Activated naive CD4-positive, alpha-beta T cell treated with anti-CD3 and anti-CD28 coated beads for 36 hours (primary cell): ENCODE results near the gene RAB5B. TPM values are rescaled to one million over a fixed set of nuclear protein-coding genes. Genes with fewer than 3 reads are reported as not detected.

Source experiments
- CTCF ChIA-PET: fragments of 350-600 bp; sonication (Branson Sonifier 250); formaldehyde crosslinking; loops from one replicate; lab custom pipeline; 2021; ENCODE audit warnings: antibody characterized with exemption; lab: Charles Lee
- DNase-seq: peaks from one replicate; pipeline ENCODE4 v3.0.0-alpha.2; 2020
- H3K27ac Mint-ChIP-seq: one replicate; pipeline ENCODE4 v1.8.0; 2021; ENCODE audit warnings: mild to moderate bottlenecking, mixed read lengths
- H3K27me3 Mint-ChIP-seq: one replicate; pipeline ENCODE4 v1.8.0; 2021; ENCODE audit warnings: low read depth, mixed read lengths
- H3K36me3 Mint-ChIP-seq: one replicate; pipeline ENCODE4 v1.8.0; 2021; ENCODE audit warnings: low read depth, mixed read lengths
- H3K4me1 Mint-ChIP-seq: one replicate; pipeline ENCODE4 v1.8.0; 2021; ENCODE audit warnings: low read depth, mixed read lengths
- H3K4me3 Mint-ChIP-seq: one replicate; pipeline ENCODE4 v1.8.0; 2021; ENCODE audit warnings: mild to moderate bottlenecking, moderate library complexity, mixed read lengths
- H3K9me3 Mint-ChIP-seq: one replicate; pipeline ENCODE4 v1.8.0; 2021; ENCODE audit warnings: mixed read lengths
- intact Hi-C: fragments of 100-400 bp; cut with micrococcal nuclease; formaldehyde crosslinking; loops from one replicate; pipeline ENCODE4 v1.15.1; 2023
- total RNA-seq, 2 experiments: library from RNA; stranded (reverse); gene quantifications; one replicate each; pipeline ENCODE4 v1.2.3, GENCODE V29; 2021

Gene RAB5B
- total RNA-seq, 2 experiments from 2014 or later = 33.2 to 35.7 TPM

DNA sequence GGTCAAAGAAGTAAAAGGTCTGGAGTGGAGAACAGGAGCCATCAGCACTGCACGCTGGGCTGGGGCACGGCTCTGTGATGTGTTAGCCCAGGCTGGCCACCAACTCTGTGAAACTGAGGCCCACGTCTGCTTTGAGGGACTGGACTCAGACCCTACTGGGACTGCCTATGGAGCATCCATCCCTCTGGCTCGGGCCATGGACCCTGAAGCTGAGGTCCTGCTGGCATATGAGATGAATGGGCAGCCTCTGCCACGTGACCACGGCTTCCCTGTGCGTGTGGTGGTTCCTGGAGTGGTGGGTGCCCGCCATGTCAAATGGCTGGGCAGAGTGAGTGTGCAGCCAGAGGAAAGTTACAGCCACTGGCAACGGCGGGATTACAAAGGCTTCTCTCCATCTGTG lies 30.3 kb downstream of the RAB5B start:
- CTCF ChIA-PET = interaction anchor here (1.1 kb wide), 1 partner anchor 40 kb away, joined by 4 read pairs; no protein-coding TSS in a partner anchor
- H3K36me3 Mint-ChIP-seq = no peaks in the 10 kb centered on the region
- H3K9me3 Mint-ChIP-seq = no peaks in the 10 kb centered on the region
- intact Hi-C loops = no loop called here
- no peak for DNase-seq
- H3K4me1 Mint-ChIP-seq = peaks cover 20% of the 10 kb centered on the region
- no peak overlapping the region for H3K4me3 Mint-ChIP-seq
- no peak overlapping the region for H3K27ac Mint-ChIP-seq
- no peaks in the 10 kb centered on the region for H3K27me3 Mint-ChIP-seq

DNA sequence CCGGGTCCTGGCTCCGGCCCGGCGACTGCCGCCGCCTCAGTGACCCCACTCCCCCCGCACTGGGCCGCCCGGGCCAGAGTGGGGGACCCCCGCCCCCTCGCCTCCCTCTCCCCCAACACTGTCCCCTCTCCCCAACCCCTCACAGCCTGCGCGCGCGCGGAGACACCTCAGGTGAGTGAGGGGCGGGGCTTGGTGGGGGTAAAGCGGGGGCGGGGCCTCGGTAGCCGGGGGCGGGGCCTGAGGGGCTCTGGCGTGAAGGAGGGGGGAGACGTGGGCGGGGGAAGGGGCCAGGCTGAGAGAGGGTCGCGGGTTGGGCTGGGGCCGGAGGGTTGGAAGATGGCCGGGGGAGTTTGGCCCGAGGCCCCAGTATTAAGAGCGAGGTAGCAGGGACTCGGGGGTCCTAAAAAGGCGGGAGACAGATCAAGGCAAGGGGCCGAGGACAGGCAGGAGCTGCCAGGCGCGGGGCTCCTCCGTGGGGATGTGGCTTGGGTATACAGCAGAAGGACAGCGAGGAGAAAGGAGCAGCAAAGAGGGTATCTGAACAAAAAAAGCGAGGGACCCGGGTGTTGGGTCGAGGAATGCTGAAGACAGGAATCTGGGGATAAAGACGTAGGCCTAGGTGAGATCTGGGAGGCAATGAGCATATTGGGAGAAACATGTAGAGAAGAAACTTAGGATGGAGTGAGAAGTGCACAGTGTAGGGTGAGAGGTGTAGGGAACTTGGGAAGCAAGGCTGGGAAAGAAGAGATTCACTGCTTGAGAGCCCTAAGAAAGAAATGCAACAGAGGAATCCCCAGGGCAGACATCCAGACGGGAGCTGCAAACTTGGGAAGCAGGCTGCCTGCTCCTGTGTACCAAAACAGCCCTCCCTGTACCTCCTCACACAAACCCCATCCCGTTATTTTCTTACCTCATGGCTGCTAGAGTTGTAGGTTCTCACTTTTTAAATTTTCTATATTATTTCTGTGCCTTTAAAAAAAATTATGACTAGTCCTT lies 34.0 kb downstream of the RAB5B start:
- no peaks in the 10 kb centered on the region for H3K36me3 Mint-ChIP-seq
- H3K27ac Mint-ChIP-seq = peak overlapping the region; percentile 76
- peak overlapping the region; percentile 90 for H3K4me3 Mint-ChIP-seq
- CTCF ChIA-PET = interaction anchor here (0.8 to 1.8 kb wide), 3 partner anchors 12 to 270 kb away, joined by 3 to 8 read pairs (median 8); no protein-coding TSS in a partner anchor
- peaks cover 22% of the 10 kb centered on the region for H3K4me1 Mint-ChIP-seq
- H3K9me3 Mint-ChIP-seq = no peaks in the 10 kb centered on the region
- intact Hi-C loops = loop anchor here (1.0 kb wide), 3 partner anchors 12 to 35 kb away; partner anchors contain the start of gene RPS26
- DNase-seq = peak; percentile 64
- no peaks in the 10 kb centered on the region for H3K27me3 Mint-ChIP-seq

DNA sequence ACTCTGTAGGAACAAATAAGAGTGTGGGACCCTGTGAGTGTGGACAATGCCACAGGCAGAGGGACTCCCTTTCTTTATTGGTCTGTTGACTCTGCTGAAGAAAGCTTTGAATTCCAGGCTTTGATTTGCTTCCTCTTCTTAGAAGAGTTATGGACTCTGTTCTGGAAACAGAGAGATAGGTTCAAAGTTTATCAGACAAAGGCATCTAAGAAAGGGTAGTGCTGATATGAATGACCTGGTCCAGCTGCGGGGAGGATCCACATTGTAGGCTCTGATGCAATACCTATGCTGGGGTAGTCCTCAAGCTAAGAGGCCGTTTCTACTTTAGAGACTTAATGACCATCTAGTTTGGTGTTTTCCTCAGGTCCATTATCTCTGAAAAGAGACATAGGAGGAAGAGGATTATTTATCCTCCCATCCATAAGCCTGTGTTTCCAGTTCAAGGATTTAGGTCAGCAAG lies 36.3 kb downstream of the RAB5B start:
- no peak for DNase-seq
- H3K4me3 Mint-ChIP-seq = no peak overlapping the region
- no peaks in the 10 kb centered on the region for H3K9me3 Mint-ChIP-seq
- H3K27ac Mint-ChIP-seq = no peak overlapping the region
- H3K36me3 Mint-ChIP-seq = peaks cover 5% of the 10 kb centered on the region
- intact Hi-C loops = no loop called here
- H3K27me3 Mint-ChIP-seq = no peaks in the 10 kb centered on the region
- CTCF ChIA-PET = interaction anchor here (0.7 to 5.4 kb wide), 5 partner anchors 12 to 1082 kb away, joined by 3 to 40 read pairs (median 5); no protein-coding TSS in a partner anchor
- peaks cover 22% of the 10 kb centered on the region for H3K4me1 Mint-ChIP-seq

DNA sequence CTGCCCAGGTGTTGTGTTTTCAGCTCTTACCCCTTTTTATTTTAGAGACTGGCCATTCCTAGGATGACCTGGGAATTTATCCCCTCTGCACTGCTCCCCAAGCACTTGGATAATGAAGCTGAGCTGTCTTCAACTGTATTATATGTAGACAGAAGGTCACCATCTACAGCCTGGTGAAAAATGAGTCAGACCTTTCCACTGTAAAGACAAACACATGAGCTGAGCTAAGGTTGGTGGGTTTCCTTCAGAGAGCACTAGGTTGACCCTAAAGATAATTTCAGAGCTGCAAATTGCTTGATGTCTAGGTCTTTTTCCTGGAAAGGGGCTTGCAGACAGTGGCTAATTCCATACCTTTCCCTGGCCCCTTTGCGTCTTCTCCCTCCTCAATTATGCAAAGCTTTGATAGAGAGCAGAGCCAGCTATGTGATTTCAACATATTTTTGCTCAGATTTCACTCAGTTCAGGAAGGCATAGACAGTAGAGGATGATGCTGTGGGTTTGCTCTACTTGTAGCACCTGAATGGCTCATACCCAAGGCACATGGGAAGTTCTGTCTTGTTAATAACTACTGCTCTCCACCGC lies 37.7 kb downstream of the RAB5B start:
- no peaks in the 10 kb centered on the region for H3K9me3 Mint-ChIP-seq
- H3K4me3 Mint-ChIP-seq = no peak overlapping the region
- intact Hi-C loops = no loop called here
- H3K27ac Mint-ChIP-seq = no peak overlapping the region
- CTCF ChIA-PET = interaction anchor here (0.7 to 5.4 kb wide), 5 partner anchors 8 to 29 kb away, joined by 3 to 40 read pairs (median 5); partner anchors contain the start of gene IKZF4
- no peak for DNase-seq
- H3K4me1 Mint-ChIP-seq = peaks cover 20% of the 10 kb centered on the region
- H3K27me3 Mint-ChIP-seq = no peaks in the 10 kb centered on the region
- peaks cover 5% of the 10 kb centered on the region for H3K36me3 Mint-ChIP-seq

DNA sequence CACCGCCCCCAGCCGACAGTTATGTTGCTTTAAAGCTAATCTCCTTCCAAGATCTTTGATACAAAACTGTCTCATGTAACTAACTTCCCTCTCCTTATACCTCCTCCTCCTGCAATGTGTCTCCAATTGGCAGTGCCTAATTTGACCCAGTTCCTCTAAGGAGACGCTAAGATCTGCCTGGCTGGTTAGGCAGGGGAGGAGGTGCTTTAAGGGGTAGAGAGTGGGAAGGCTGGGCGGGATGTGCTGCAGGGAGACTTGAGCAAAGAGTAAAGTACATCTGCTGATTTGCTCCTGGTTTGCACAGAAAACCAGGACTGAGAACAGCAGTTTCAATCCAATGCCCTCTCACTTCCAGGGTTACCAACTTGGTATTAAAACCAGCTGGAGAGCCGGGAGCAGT lies 39.6 kb downstream of the RAB5B start:
- no peak overlapping the region for H3K27ac Mint-ChIP-seq
- H3K36me3 Mint-ChIP-seq = peaks cover 5% of the 10 kb centered on the region
- intact Hi-C loops = no loop called here
- H3K27me3 Mint-ChIP-seq = no peaks in the 10 kb centered on the region
- H3K4me1 Mint-ChIP-seq = peaks cover 11% of the 10 kb centered on the region
- CTCF ChIA-PET = interaction anchor here (0.9 to 5.4 kb wide), 3 partner anchors 11 to 17 kb away, joined by 3 to 40 read pairs (median 6); no protein-coding TSS in a partner anchor
- H3K9me3 Mint-ChIP-seq = no peaks in the 10 kb centered on the region
- H3K4me3 Mint-ChIP-seq = no peak overlapping the region
- DNase-seq = no peak

DNA sequence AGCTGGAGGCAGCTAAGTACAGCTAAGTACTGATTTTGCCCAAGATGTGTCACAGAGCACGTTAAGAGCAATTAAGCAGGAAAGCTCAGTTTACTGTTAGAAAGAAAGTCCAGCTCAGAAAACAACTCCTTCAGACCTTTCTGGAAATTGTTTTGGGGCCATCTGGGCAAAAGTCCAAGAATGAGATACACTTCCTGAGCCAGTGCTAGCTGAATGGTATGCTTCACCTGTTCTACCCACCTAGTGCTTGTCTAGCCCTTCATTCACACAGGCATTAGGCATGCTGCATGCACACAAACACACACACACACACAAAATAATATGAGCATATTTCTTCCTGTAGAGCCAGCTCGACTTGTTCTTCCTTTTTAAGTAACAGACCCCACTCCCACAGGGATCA lies 40.3 kb downstream of the RAB5B start:
- CTCF ChIA-PET = interaction anchor here (0.9 to 5.4 kb wide), 3 partner anchors 11 to 18 kb away, joined by 3 to 40 read pairs (median 6); no protein-coding TSS in a partner anchor
- Mint-ChIP-seq H3K27ac (no peak overlapping the region), H3K27me3 (no peaks in the 10 kb centered on the region), H3K4me3 (no peak overlapping the region), H3K36me3 (peaks cover 5% of the 10 kb centered on the region), H3K4me1 (peaks cover 7% of the 10 kb centered on the region), H3K9me3 (no peaks in the 10 kb centered on the region)
- DNase-seq = no peak
- intact Hi-C loops = no loop called here

DNA sequence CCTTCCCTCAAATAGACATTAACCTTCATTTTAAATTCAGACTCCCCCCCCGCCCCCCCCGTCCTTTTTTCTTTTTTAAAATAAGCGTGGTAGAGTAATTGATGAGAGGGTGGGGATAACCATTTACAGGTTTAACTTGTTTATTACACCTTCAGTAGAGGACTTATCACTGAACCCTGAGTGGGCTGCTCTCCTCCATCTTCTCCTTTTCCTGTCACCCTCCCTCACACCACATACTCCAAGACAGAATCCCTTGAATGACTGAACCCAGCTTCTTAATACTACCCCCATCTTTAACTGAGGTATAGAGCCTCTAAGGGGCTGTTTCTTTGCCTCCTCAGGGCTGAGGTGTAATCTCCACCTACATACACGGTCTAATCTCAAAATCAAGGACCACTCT lies 43.3 kb downstream of the RAB5B start:
- intact Hi-C loops = no loop called here
- H3K27me3 Mint-ChIP-seq = no peaks in the 10 kb centered on the region
- peaks cover 24% of the 10 kb centered on the region for H3K4me1 Mint-ChIP-seq
- no peak overlapping the region for H3K27ac Mint-ChIP-seq
- DNase-seq = no peak
- H3K4me3 Mint-ChIP-seq = no peak overlapping the region
- H3K36me3 Mint-ChIP-seq = peaks cover 8% of the 10 kb centered on the region
- no peaks in the 10 kb centered on the region for H3K9me3 Mint-ChIP-seq
- CTCF ChIA-PET = interaction anchor here (0.5 kb wide), 1 partner anchor 11 kb away, joined by 3 read pairs; no protein-coding TSS in a partner anchor

DNA sequence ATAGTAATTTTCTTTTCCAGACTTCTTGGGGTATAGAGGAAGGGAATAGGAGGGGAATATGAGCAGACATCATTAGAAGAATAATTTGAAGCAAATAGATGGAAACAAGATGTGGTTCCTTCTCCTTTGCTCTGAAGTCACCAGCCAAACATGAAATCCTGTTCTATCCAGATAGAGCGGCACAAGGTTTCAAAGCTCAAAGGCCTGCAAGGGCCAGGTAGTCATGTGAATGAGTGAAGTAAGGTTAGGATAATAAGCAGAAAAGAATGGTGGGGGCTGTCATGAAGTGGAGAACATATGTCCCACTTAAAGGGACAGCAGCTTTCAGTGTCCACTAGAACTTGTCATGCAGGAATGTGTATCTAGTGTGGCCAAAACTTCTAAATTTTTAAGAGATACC lies 44.5 kb downstream of the RAB5B start:
- Mint-ChIP-seq H3K36me3 (peaks cover 8% of the 10 kb centered on the region), H3K9me3 (no peaks in the 10 kb centered on the region), H3K27me3 (no peaks in the 10 kb centered on the region), H3K4me1 (peaks cover 28% of the 10 kb centered on the region), H3K27ac (no peak overlapping the region), H3K4me3 (no peak overlapping the region)
- intact Hi-C loops = no loop called here
- no peak for DNase-seq
- CTCF ChIA-PET = interaction anchor here (3.0 kb wide), 1 partner anchor 22 kb away, joined by 11 read pairs; the partner anchor contains the start of gene SUOX

DNA sequence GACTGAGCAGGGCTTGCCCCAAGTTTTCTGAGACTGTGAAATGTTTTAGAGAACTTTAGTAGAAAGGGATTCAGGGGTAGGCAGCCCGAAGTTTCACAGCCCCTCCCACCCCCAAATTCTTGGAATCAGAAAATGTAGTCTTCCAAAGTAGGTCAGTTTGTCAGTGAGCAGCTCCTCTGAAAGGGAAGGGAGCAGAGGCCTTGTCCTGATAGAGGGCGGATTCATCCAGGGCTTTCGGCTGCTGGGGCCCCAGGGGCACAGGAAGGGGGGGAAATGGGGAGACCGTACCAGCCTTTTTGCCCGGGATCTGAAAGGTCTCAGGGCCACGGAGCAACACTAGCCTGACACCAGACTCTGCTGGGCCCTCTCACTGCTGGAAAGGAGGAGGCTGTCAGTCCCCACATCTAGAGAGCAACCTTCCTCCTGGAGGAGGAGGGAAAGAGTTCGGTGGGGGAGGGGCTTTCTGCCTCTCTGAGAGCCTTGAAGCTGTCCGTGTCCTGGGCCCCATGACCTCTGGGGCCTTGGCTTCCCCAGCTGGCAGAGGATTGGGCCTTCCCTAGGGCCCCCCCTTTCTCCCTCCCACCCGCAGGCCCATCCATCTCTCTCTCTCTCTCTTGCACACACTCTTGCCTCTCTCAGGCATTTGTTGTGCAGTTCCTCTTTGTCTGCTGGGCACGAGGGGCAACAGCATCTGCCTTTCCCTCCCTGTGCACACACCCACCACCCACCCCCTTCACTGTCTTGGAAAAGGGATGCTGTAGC lies 46.7 kb downstream of the RAB5B start, which contains the start of gene IKZF4:
Gene IKZF4 (plus strand): TSS at position 621 of the 762 bp plus-strand sequence. CDS start 451 bp downstream, outside the sequence.
- intact Hi-C loops = loop anchor here (1.0 kb wide), 2 partner anchors 12 to 21 kb away; partner anchors contain the start of gene RPS26
- H3K4me1 Mint-ChIP-seq = peaks cover 30% of the 10 kb centered on the region
- H3K27ac Mint-ChIP-seq = peak within 1 kb of the TSS; percentile 80
- H3K27me3 Mint-ChIP-seq = no peaks in the 10 kb centered on the region
- peaks cover 7% of the 10 kb centered on the region for H3K36me3 Mint-ChIP-seq
- CTCF ChIA-PET = interaction anchor here (0.5 to 3.6 kb wide), 5 partner anchors 9 to 1092 kb away, joined by 3 to 14 read pairs (median 7); partner anchors contain the start of gene SUOX
- no peaks in the 10 kb centered on the region for H3K9me3 Mint-ChIP-seq
- DNase-seq = peak; percentile 44
- peak within 1 kb of the TSS; percentile 84 for H3K4me3 Mint-ChIP-seq

DNA sequence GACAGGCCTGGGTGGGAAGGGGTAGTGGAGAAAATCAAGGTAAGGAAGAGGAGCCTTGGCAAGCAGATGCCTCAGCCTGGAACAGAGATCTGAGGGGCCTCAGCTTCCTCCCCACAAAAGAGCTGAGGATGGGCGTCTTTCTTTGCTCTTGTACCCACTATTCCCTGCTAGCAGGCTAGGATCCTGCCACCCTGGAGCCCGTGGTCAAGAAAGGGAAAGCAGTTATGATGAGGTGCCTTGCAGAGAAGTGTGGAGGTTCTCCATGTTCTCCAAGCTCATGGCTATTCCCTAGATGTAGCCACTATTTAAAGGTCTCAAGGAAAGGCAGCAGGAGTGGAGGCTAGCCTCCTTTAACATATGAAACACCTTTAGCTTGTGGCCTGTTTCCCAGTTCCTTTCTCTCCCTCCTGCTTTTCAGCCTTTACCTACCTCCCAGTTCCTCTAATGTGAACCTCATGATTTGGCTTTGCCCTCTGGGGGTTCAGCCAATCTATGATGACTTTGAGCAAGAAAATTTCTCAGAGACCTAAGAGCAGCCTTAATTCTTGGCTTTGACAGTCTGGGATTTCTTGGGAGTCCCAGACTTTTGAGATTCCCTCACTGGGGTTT lies 48.1 kb downstream of the RAB5B start:
- Mint-ChIP-seq H3K4me3 (peak overlapping the region; percentile 84), H3K4me1 (peaks cover 28% of the 10 kb centered on the region), H3K9me3 (no peaks in the 10 kb centered on the region), H3K27ac (peak overlapping the region; percentile 80), H3K36me3 (peaks cover 7% of the 10 kb centered on the region), H3K27me3 (no peaks in the 10 kb centered on the region)
- CTCF ChIA-PET = interaction anchor here (0.6 to 3.6 kb wide), 8 partner anchors 8 to 204 kb away, joined by 3 to 14 read pairs (median 5); partner anchors contain the start of genes ORMDL2, SARNP and SUOX
- intact Hi-C loops = loop anchor here (1.0 kb wide), 1 partner anchor 19 kb away; the partner anchor contains the start of gene RPS26
- peak; percentile 20 for DNase-seq
